K562 (cell line): ENCODE results near the gene TIGD1. TPM values are rescaled to one million over a fixed set of nuclear protein-coding genes. Genes with fewer than 3 reads are reported as not detected.

Experiments used
- CHD7 ChIP-seq: fragments of 200-600 bp; sonication (generic); IDR thresholded peaks from one replicate; pipeline ENCODE4 v1.6.1; 2012; ENCODE audit warnings: mild to moderate bottlenecking, low read depth, low read length, inconsistent platforms
- E2F3 ChIP-seq: fragments of 250-450 bp; sonication (Bioruptor Pico); IDR thresholded peaks from 2 replicates; pipeline ENCODE4 v1.4.0; 2020; ENCODE audit warnings: mild to moderate bottlenecking
- GABPB2 ChIP-seq: fragments of 250-450 bp; sonication (Bioruptor Pico); conservative IDR thresholded peaks from 2 replicates; pipeline ENCODE4 v1.5.1; 2021; ENCODE audit warnings: mild to moderate bottlenecking
- MEIS2 ChIP-seq: fragments of 450-650 bp; IDR thresholded peaks from 2 replicates; pipeline ENCODE4 v1.6.1; 2014; ENCODE audit warnings: mild to moderate bottlenecking; ENCODE audit not compliant: partially characterized antibody
- NFIC ChIP-seq: fragments of 450-650 bp; IDR thresholded peaks from 2 replicates; pipeline ENCODE4 v1.6.1; 2017; ENCODE audit warnings: mild to moderate bottlenecking, inconsistent platforms
- PHF21A ChIP-seq: fragments of 450-650 bp; IDR thresholded peaks from 2 replicates; pipeline ENCODE4 v1.6.1; 2017; ENCODE audit warnings: low read depth, borderline replicate concordance
- SRSF7 ChIP-seq: fragments of 200-400 bp; formaldehyde crosslinking; optimal IDR thresholded peaks from 2 replicates; pipeline ENCODE3; 2017; ENCODE audit warnings: mild to moderate bottlenecking, low read depth, low read length
- ZBTB1 ChIP-seq: sonication (generic); formaldehyde crosslinking; IDR thresholded peaks from 2 replicates; pipeline ENCODE4 v1.8.1; 2023; ENCODE audit warnings: missing genetic modification reagents, low read depth, mild to moderate bottlenecking, borderline replicate concordance
- polyA plus RNA-seq, 8 experiments: library from polyadenylated mRNA; depleted of rRNA in 4 of 8; stranded (reverse) in 5 of 8; unstranded in 3 of 8; fragments of >200 nt; fragmentation: Nextera tagmentation in 2 of 8; fragmentation: Illumina TruSeq in 1 of 8; extraction: Ambion mirVana in 2 of 8; extraction: Trizol in 1 of 8; gene quantifications; 2 replicates each; pipeline versions ENCODE4 v1.2.1 to v1.2.3, GENCODE V29; 2011 to 2014; ENCODE audit warnings: inconsistent platforms in 1 of 8, missing spikeins in 1 of 8
- total RNA-seq, 7 experiments: library from RNA; depleted of rRNA in 6 of 7; stranded (reverse); fragments of >200 nt in 6 of 7; fragmentation: Illumina TruSeq in 2 of 7; extraction: Trizol in 2 of 7; gene quantifications; 2 replicates each; pipeline versions ENCODE4 v1.2.1 to v1.2.3, GENCODE V29; 2011 to 2021; ENCODE audit warnings: low replicate concordance in 1 of 7
- TF ChIP-seq, protein P1 (sequence below): sonication (generic); formaldehyde crosslinking; IDR thresholded peaks from 2 replicates; pipeline ENCODE4 v1.8.1; 2023; ENCODE audit warnings: missing genetic modification reagents, mild to moderate bottlenecking, borderline replicate concordance

TIGD1 gene
- total and polyA plus RNA-seq, 9 of the 15 experiments (the other 6 are each of a cell fraction or from before 2014, with no cell fraction given): 2.0 to 10.1 (median 6.6) TPM

DNA sequence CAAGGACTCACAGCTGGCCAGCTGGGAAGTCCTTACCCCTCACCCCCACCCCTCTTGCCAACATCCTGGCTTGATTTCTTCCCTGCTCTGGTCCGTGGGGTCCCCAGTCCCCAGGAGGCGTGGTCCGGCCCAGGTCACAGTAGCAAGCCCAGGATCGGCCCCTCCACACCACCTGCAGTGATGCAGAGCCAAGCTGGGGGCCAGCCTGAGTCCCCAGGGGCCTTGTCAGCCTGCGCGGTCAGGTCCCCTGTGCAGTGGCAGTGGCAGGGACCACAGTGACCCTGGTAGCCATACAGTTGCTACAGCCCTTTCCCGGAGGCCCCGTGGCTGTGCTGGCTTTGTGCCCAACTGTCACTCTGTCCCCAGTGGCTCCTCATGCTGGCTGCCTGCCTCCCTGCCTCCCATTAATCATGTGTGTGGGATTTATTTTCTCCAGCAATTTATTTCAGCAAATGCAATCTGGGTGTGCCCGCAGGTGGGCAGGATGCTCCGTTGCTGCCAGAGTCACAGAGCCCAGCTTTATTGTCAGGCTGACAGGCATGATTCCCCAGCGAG, 38.9 kb downstream of the TIGD1 start (continued):
- TF ChIP-seq NFIC: peak; percentile 60
- TF ChIP-seq, protein P1, sequence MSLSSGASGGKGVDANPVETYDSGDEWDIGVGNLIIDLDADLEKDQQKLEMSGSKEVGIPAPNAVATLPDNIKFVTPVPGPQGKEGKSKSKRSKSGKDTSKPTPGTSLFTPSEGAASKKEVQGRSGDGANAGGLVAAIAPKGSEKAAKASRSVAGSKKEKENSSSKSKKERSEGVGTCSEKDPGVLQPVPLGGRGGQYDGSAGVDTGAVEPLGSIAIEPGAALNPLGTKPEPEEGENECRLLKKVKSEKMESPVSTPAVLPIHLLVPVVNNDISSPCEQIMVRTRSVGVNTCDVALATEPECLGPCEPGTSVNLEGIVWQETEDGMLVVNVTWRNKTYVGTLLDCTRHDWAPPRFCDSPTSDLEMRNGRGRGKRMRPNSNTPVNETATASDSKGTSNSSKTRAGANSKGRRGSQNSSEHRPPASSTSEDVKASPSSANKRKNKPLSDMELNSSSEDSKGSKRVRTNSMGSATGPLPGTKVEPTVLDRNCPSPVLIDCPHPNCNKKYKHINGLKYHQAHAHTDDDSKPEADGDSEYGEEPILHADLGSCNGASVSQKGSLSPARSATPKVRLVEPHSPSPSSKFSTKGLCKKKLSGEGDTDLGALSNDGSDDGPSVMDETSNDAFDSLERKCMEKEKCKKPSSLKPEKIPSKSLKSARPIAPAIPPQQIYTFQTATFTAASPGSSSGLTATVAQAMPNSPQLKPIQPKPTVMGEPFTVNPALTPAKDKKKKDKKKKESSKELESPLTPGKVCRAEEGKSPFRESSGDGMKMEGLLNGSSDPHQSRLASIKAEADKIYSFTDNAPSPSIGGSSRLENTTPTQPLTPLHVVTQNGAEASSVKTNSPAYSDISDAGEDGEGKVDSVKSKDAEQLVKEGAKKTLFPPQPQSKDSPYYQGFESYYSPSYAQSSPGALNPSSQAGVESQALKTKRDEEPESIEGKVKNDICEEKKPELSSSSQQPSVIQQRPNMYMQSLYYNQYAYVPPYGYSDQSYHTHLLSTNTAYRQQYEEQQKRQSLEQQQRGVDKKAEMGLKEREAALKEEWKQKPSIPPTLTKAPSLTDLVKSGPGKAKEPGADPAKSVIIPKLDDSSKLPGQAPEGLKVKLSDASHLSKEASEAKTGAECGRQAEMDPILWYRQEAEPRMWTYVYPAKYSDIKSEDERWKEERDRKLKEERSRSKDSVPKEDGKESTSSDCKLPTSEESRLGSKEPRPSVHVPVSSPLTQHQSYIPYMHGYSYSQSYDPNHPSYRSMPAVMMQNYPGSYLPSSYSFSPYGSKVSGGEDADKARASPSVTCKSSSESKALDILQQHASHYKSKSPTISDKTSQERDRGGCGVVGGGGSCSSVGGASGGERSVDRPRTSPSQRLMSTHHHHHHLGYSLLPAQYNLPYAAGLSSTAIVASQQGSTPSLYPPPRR (CRISPR knock-in tag): no peak
- no peak for TF ChIP-seq GABPB2 (CRISPR knock-in tag)
- TF ChIP-seq PHF21A: no peak
- TF ChIP-seq ZBTB1 (CRISPR knock-in tag): no peak
- peak; percentile 61 for TF ChIP-seq MEIS2
- TF ChIP-seq E2F3 (CRISPR knock-in tag): no peak
- TF ChIP-seq SRSF7: no peak
- TF ChIP-seq CHD7: no peak
